GM18868 (cell line): ENCODE measurements around the gene PSMC6.

ENCODE experiments used
- ATAC-seq: cut with Tn5 transposase; IDR thresholded peaks from one replicate; pipeline ENCODE4 v1.9.1; 2021; ENCODE audit warnings: mild to moderate bottlenecking, moderate library complexity; ENCODE audit not compliant: unreplicated experiment

Gene PSMC6

GRCh38 chr14:52776816-52777215 lies 69.8 kb downstream of the PSMC6 start:
- ATAC-seq: no peak
